Large intestine (tissue), 12 donors: ENCODE measurements around the gene RUBCNL. TPM values are rescaled to one million over a fixed set of nuclear protein-coding genes. Genes with fewer than 3 reads are reported as not detected.
"Not testable (repeated sequence)": the region's sequence is repeated elsewhere in the genome, so short reads cannot be mapped to it uniquely, and the experiment has no call there.

Experiments
- DNase-seq, 2 donors: peaks; one replicate each; pipeline versions ENCODE4 v3.0.0 to v3.0.0-alpha.2; 2013
- H3K27ac ChIP-seq: one replicate; pipeline ENCODE4 v1.5.1; 2013; ENCODE audit warnings: low read length
- H3K27me3 ChIP-seq: 2 replicates; pipeline ENCODE4 v1.6.1; 2013; ENCODE audit warnings: low read length; ENCODE audit not compliant: control insufficient read depth, insufficient read depth
- H3K36me3 ChIP-seq: 2 replicates; pipeline ENCODE4 v1.6.1; 2013; ENCODE audit warnings: low read length; ENCODE audit not compliant: control insufficient read depth, insufficient read depth
- H3K4me1 ChIP-seq: one replicate; pipeline ENCODE4 v1.6.1; 2013; ENCODE audit warnings: low read length; ENCODE audit not compliant: control insufficient read depth, insufficient read depth
- H3K4me3 ChIP-seq: one replicate; pipeline ENCODE4 v1.5.1; 2013; ENCODE audit warnings: low read length
- H3K9me3 ChIP-seq: one replicate; pipeline ENCODE4 v1.6.1; 2013; ENCODE audit warnings: mild to moderate bottlenecking, low read depth, low read length, moderate library complexity; ENCODE audit not compliant: control insufficient read depth
- WGBS: methylation state at CpG from one replicate; pipeline ENCODE4 v1.1.5; 2013; ENCODE audit warnings: low lambda C conversion rate; ENCODE audit not compliant: insufficient coverage; 5-methylcytosine and 5-hydroxymethylcytosine counted together
- long read RNA-seq, 11 donors: transcript quantifications; one replicate each; lab custom pipeline, GENCODE V29; 2026
- polyA plus RNA-seq: library from polyadenylated mRNA; unstranded; fragments of 120-200 nt; gene quantifications from one replicate; pipeline ENCODE4 v1.2.1, GENCODE V29; 2013

Gene RUBCNL
- polyA plus RNA-seq, result 3.7 TPM
- long read RNA-seq, donor 1, result 0 reads
- long read RNA-seq, donor 2, partial matches to known transcripts, result 0 of 1 reads
- long read RNA-seq, donor 2, other reads (novel, unspliced or antisense), result 0 of 1 reads
- long read RNA-seq, donor 3, result 0 reads
- long read RNA-seq, donor 4, result 0 reads
- long read RNA-seq, donor 5, partial matches to known transcripts, result 0 of 1 reads
- long read RNA-seq, donor 5, other reads (novel, unspliced or antisense), result 0 of 1 reads
- long read RNA-seq, donor 6, result 0 reads
- long read RNA-seq, donor 7, partial matches to known transcripts, result 0 of 1 reads
- long read RNA-seq, donor 7, other reads (novel, unspliced or antisense), result 0 of 1 reads
- long read RNA-seq, donor 8, result 0 reads
- long read RNA-seq, donor 9, partial matches to known transcripts, result 0 of 1 reads
- long read RNA-seq, donor 9, other reads (novel, unspliced or antisense), result 0 of 1 reads
- long read RNA-seq, donor 10, result 0 reads
- long read RNA-seq, donor 11, partial matches to known transcripts, result 0 of 2 reads
- long read RNA-seq, donor 11, other reads (novel, unspliced or antisense), result 0 of 2 reads

GRCh38 chr13:46387064-46387851 lies at the start of gene RUBCNL:
TSS of gene RUBCNL (minus strand) at chr13:46387252. CDS start at chr13:46372475, 14,777 bp downstream.
- peak in 1 of 2 donors; percentile 66 for DNase-seq
- no peak within 1 kb of the TSS for H3K27ac ChIP-seq
- peaks cover 3% of the 10 kb centered on the region for H3K4me1 ChIP-seq
- no CpG with 5 or more reads among the region's 70 CpGs for WGBS
- H3K27me3 ChIP-seq, result peaks cover 37% of the 10 kb centered on the region
- peaks cover 5% of the 10 kb centered on the region for H3K9me3 ChIP-seq
- no peaks in the 10 kb centered on the region for H3K36me3 ChIP-seq
- H3K4me3 ChIP-seq, result peak within 1 kb of the TSS; percentile 47

- DNase-seq, H3K27me3 ChIP-seq, H3K27ac ChIP-seq, H3K4me3 ChIP-seq, H3K36me3 ChIP-seq, H3K9me3 ChIP-seq, H3K4me1 ChIP-seq: not testable (repeated sequence)
- no CpG with 5 or more reads among the region's 2 CpGs for WGBS
Measured at GRCh38 chr13:46429558-46429957, 42.5 kb upstream of the RUBCNL start.

- H3K4me3 ChIP-seq, result no peak overlapping the region
- no peaks in the 10 kb centered on the region for H3K4me1 ChIP-seq
- no peak for DNase-seq
- H3K27ac ChIP-seq, result no peak overlapping the region
- H3K9me3 ChIP-seq, result peaks cover 3% of the 10 kb centered on the region
- H3K36me3 ChIP-seq, result no peaks in the 10 kb centered on the region
- no peaks in the 10 kb centered on the region for H3K27me3 ChIP-seq
Measured at GRCh38 chr13:46405457-46405856, 18.4 kb upstream of the RUBCNL start.

GRCh38 chr13:46404733-46405100 lies 17.7 kb upstream of the RUBCNL start:
- Histone ChIP-seq H3K27ac (no peak overlapping the region), H3K36me3 (no peaks in the 10 kb centered on the region), H3K4me1 (no peaks in the 10 kb centered on the region), H3K4me3 (no peak overlapping the region), H3K9me3 (peaks cover 3% of the 10 kb centered on the region), H3K27me3 (no peaks in the 10 kb centered on the region)
- no peak for DNase-seq
- WGBS, result 100% methylated on average over 1 of the region's 1 CpG

- Histone ChIP-seq H3K4me3 (no peak overlapping the region), H3K4me1 (no peaks in the 10 kb centered on the region), H3K27ac (no peak overlapping the region), H3K27me3 (no peaks in the 10 kb centered on the region), H3K9me3 (peaks cover 3% of the 10 kb centered on the region), H3K36me3 (no peaks in the 10 kb centered on the region)
- no CpG with 5 or more reads among the region's 8 CpGs for WGBS
- no peak for DNase-seq
Measured at GRCh38 chr13:46403851-46404732, 17.0 kb upstream of the RUBCNL start.

GRCh38 chr13:46402178-46402577 lies 15.1 kb upstream of the RUBCNL start:
- Histone ChIP-seq H3K36me3 (no peaks in the 10 kb centered on the region), H3K27ac (no peak overlapping the region), H3K4me3 (no peak overlapping the region), H3K27me3 (no peaks in the 10 kb centered on the region), H3K9me3 (peaks cover 3% of the 10 kb centered on the region), H3K4me1 (no peaks in the 10 kb centered on the region)
- no peak for DNase-seq
- 38% methylated on average over 1 of the region's 2 CpGs for WGBS

- DNase-seq, result no peak
- Histone ChIP-seq H3K9me3 (peaks cover 3% of the 10 kb centered on the region), H3K27ac (no peak overlapping the region), H3K27me3 (no peaks in the 10 kb centered on the region), H3K4me3 (no peak overlapping the region), H3K36me3 (no peaks in the 10 kb centered on the region), H3K4me1 (no peaks in the 10 kb centered on the region)
- WGBS, result no CpG with 5 or more reads among the region's 1 CpG
Measured at GRCh38 chr13:46401432-46401831, 14.4 kb upstream of the RUBCNL start.

- Histone ChIP-seq H3K27ac (no peak overlapping the region), H3K36me3 (no peaks in the 10 kb centered on the region), H3K9me3 (no peaks in the 10 kb centered on the region), H3K27me3 (no peaks in the 10 kb centered on the region), H3K4me1 (no peaks in the 10 kb centered on the region), H3K4me3 (no peak overlapping the region)
- DNase-seq, result no peak
Measured at GRCh38 chr13:46396341-46396740, 9.3 kb upstream of the RUBCNL start.

GRCh38 chr13:46392967-46393366 lies 5.9 kb upstream of the RUBCNL start:
- H3K9me3 ChIP-seq, result no peaks in the 10 kb centered on the region
- WGBS, result no CpG with 5 or more reads among the region's 2 CpGs
- peaks cover 7% of the 10 kb centered on the region for H3K27me3 ChIP-seq
- no peak overlapping the region for H3K4me3 ChIP-seq
- no peaks in the 10 kb centered on the region for H3K36me3 ChIP-seq
- H3K27ac ChIP-seq, result no peak overlapping the region
- no peak for DNase-seq
- H3K4me1 ChIP-seq, result no peaks in the 10 kb centered on the region
